B cell (primary cell): ENCODE measurements around the gene PEX6. TPM values are rescaled to one million over a fixed set of nuclear protein-coding genes. Genes with fewer than 3 reads are reported as not detected.

Source experiments
- ATAC-seq: fragments of 200-7000 bp; cut with Tn5 transposase; one replicate; pipeline ENCODE4 v1.10.0; 2021; ENCODE audit warnings: low read depth, mild to moderate bottlenecking, moderate number of reproducible peaks, moderate library complexity
- CTCF ChIA-PET: fragments of 350-600 bp; sonication (Branson Sonifier 250); formaldehyde crosslinking; loops from one replicate; lab custom pipeline; 2021; ENCODE audit warnings: antibody characterized with exemption, inconsistent platforms; lab: Charles Lee
- POLR2A ChIA-PET: fragments of 350-600 bp; sonication (Branson Sonifier 250); formaldehyde crosslinking; loops from one replicate; lab custom pipeline; 2021; ENCODE audit warnings: antibody characterized with exemption; lab: Charles Lee
- DNase-seq: peaks from one replicate; pipeline ENCODE4 v3.0.0; 2013
- H2AFZ ChIP-seq: 2 replicates; pipeline ENCODE4 v1.6.1; 2012; ENCODE audit warnings: mild to moderate bottlenecking, low read depth, low read length; ENCODE audit not compliant: insufficient read depth, poor library complexity, severe bottlenecking
- H3K27ac ChIP-seq, 2 donors: 1 replicate in 1 of 2; 2 replicates in 1 of 2; pipeline ENCODE4 v1.5.1; 2012 to 2013; ENCODE audit warnings: low read length in 2 of 2, mild to moderate bottlenecking in 2 of 2, moderate library complexity in 1 of 2
- H3K27me3 ChIP-seq, 4 experiments: fragments of 200-600 bp in 1 of 4; sonication (generic) in 1 of 4; replicated peaks in 1 of 4; 1 replicate in 2 of 4; 2 replicates in 2 of 4; pipeline versions ENCODE4 v1.6.1 to v1.7.0; 2013 to 2016; ENCODE audit warnings: low read length in 3 of 4, mild to moderate bottlenecking in 2 of 4, mixed read lengths in 1 of 4, moderate library complexity in 1 of 4; ENCODE audit not compliant: insufficient read depth in 4 of 4, control insufficient read depth in 3 of 4; ENCODE audit errors: control extremely low read depth in 1 of 4
- H3K36me3 ChIP-seq, 2 experiments: replicated peaks in 1 of 2; 1 replicate in 1 of 2; 2 replicates in 1 of 2; pipeline versions ENCODE4 v1.6.1 to v1.7.1; 2013; ENCODE audit warnings: low read length in 1 of 2; ENCODE audit not compliant: insufficient read depth in 2 of 2, control insufficient read depth in 1 of 2; ENCODE audit errors: control extremely low read depth in 1 of 2, extremely low read depth in 1 of 2
- H3K4me1 ChIP-seq, 2 donors: fragments of 200-600 bp in 1 of 2; sonication (generic) in 1 of 2; 1 replicate in 1 of 2; 2 replicates in 1 of 2; pipeline versions ENCODE4 v1.5.1 to v1.6.1; 2013 to 2017; ENCODE audit warnings: low read length in 2 of 2; ENCODE audit not compliant: control insufficient read depth in 2 of 2, insufficient read depth in 2 of 2
- H3K4me2 ChIP-seq: replicated peaks from 2 replicates; pipeline ENCODE3; 2012; ENCODE audit warnings: mild to moderate bottlenecking, low read depth, low read length; ENCODE audit not compliant: poor library complexity, severe bottlenecking
- H3K4me3 ChIP-seq, 5 experiments: fragments of 200-600 bp in 1 of 5; sonication (generic) in 1 of 5; 1 replicate in 3 of 5; 2 replicates in 2 of 5; pipeline versions ENCODE4 v1.5.1 to v1.7.0; 2011 to 2016; ENCODE audit warnings: low read length in 4 of 5, mild to moderate bottlenecking in 4 of 5, low read depth in 2 of 5, control low read depth in 1 of 5, moderate library complexity in 1 of 5; ENCODE audit not compliant: insufficient read depth in 1 of 5; ENCODE audit errors: control extremely low read depth in 1 of 5, extremely low read depth in 1 of 5
- H3K79me2 ChIP-seq: fragments of 200-600 bp; sonication (generic); one replicate; pipeline ENCODE4 v1.6.0; 2016; ENCODE audit warnings: low read length; ENCODE audit not compliant: control insufficient read depth, insufficient read depth
- H3K9ac ChIP-seq: fragments of 200-600 bp; sonication (generic); 2 replicates; pipeline ENCODE4 v1.6.1; 2017; ENCODE audit warnings: mild to moderate bottlenecking, low read length, moderate library complexity
- H3K9me3 ChIP-seq, 3 donors: one replicate each; pipeline versions ENCODE4 v1.6.1 to v1.7.1; 2013; ENCODE audit warnings: low read length in 2 of 3; ENCODE audit not compliant: control insufficient read depth in 2 of 3, insufficient read depth in 1 of 3; ENCODE audit errors: control extremely low read depth in 1 of 3
- H4K20me1 ChIP-seq: 2 replicates; pipeline ENCODE4 v1.6.0; 2012; ENCODE audit warnings: mild to moderate bottlenecking, low read length; ENCODE audit not compliant: insufficient read depth, control insufficient read depth, poor library complexity, severe bottlenecking
- H3K27ac Mint-ChIP-seq: one replicate; pipeline ENCODE4 v1.8.0; 2021; ENCODE audit warnings: mixed read lengths
- H3K27me3 Mint-ChIP-seq: one replicate; pipeline ENCODE4 v1.8.0; 2021; ENCODE audit warnings: mixed read lengths
- H3K4me1 Mint-ChIP-seq: one replicate; pipeline ENCODE4 v1.8.0; 2021; ENCODE audit warnings: mixed read lengths
- H3K4me3 Mint-ChIP-seq: one replicate; pipeline ENCODE4 v1.8.0; 2021; ENCODE audit warnings: mixed read lengths
- H3K9me3 Mint-ChIP-seq: one replicate; pipeline ENCODE4 v1.8.0; 2022; ENCODE audit warnings: mixed read lengths; ENCODE audit not compliant: insufficient read depth
- CTCF ChIP-seq: fragments of 200-600 bp; IDR thresholded peaks from one replicate; pipeline ENCODE4 v1.8.0; 2022; ENCODE audit warnings: antibody characterized with exemption, mild to moderate bottlenecking
- EZH2 ChIP-seq: IDR thresholded peaks from 2 replicates; pipeline ENCODE4 v1.6.1; 2012; ENCODE audit warnings: borderline replicate concordance, low read depth, mild to moderate bottlenecking, moderate library complexity, low read length; ENCODE audit not compliant: insufficient read depth, poor library complexity, severe bottlenecking
- WGBS: methylation state at CpG from one replicate; pipeline ENCODE4 v1.1.5; 2013; ENCODE audit warnings: missing lambda C conversion rate; ENCODE audit not compliant: insufficient coverage; 5-methylcytosine and 5-hydroxymethylcytosine counted together
- intact Hi-C: fragments of 100-400 bp; cut with micrococcal nuclease; formaldehyde crosslinking; loops from one replicate; pipeline ENCODE4 v1.10.0; 2022
- polyA plus RNA-seq: library from polyadenylated mRNA; depleted of rRNA; stranded (reverse); fragments of >200 nt; gene quantifications from 2 replicates; pipeline ENCODE4 v1.2.3, GENCODE V29; 2012
- total RNA-seq, 2 donors: library from RNA; stranded (reverse); fragments of 120-200 nt in 1 of 2; gene quantifications; 1 replicate in 1 of 2; 2 replicates in 1 of 2; pipeline versions ENCODE4 v1.2.3 to v1.2.4, GENCODE V29; 2013 to 2022

PEX6 gene
- total and polyA plus RNA-seq, 2 donors (not counting 1 experiment from before 2014, with no cell fraction given) = 16.0 to 16.6 TPM

GRCh38 chr6:43012364-43012763, 33.4 kb upstream of the PEX6 start:
- no peak for DNase-seq
- POLR2A ChIA-PET = interaction anchor here (1.1 to 2.5 kb wide), 2 partner anchors 28 to 83 kb away, joined by 9 to 14 read pairs; partner anchors contain the start of genes CNPY3 and PPP2R5D
- Histone ChIP-seq H3K9ac (peak overlapping the region; percentile 73), H3K9me3 (no peaks in the 10 kb centered on the region), H3K4me3 (no peak overlapping the region), H3K27ac (peak overlapping the region in 1 of 2 donors; percentile 1), H3K79me2 (peaks cover 62% of the 10 kb centered on the region), H2AFZ (no peak overlapping the region), H3K4me2 (peak overlapping the region; percentile 89), H3K27me3 (no peaks in the 10 kb centered on the region), H4K20me1 (peaks cover 29% of the 10 kb centered on the region), H3K4me1 (peaks cover 20 to 33% of the 10 kb centered on the region in 2 donors), H3K36me3 (peaks cover 1 to 44% of the 10 kb centered on the region in 2 experiments)
- no peak for TF ChIP-seq EZH2
- no peak for TF ChIP-seq CTCF
- intact Hi-C loops = loop anchor here (5.0 kb wide), 1 partner anchor 415 kb away; the partner anchor contains the start of gene ABCC10
- WGBS = 100% methylated on average over 6 of the region's 6 CpGs
- CTCF ChIA-PET = interaction anchor here (1.8 kb wide), 1 partner anchor 83 kb away, joined by 5 read pairs; the partner anchor contains the start of gene CNPY3
- Mint-ChIP-seq H3K27me3 (no peaks in the 10 kb centered on the region), H3K9me3 (no peaks in the 10 kb centered on the region), H3K4me3 (peak overlapping the region; percentile 91), H3K27ac (peak overlapping the region; percentile 32), H3K4me1 (peaks cover 54% of the 10 kb centered on the region)
- ATAC-seq = no peak

DNA sequence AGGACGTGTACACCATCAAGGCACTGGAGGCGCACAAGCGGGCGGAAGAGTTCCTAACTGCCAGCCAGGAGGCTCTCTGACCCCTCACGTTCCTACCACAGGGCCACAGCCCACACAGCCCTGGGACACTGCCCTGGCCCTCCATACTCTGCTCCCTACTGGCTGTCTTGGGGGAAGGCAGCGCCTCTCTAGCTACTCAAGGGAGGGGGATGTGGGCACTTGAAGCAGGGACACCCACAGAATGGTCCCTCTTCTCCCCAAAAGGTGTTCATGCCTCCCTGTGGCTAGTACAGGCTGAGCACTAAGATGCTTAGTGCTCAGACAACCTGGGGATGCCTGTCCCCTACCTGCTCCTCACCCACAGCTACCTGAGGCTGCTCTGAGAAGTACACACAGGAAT, 32.2 kb upstream of the PEX6 start:
- DNase-seq (no peak), ATAC-seq (no peak)
- no peak overlapping the region for H3K27ac Mint-ChIP-seq
- H3K27me3 Mint-ChIP-seq = no peaks in the 10 kb centered on the region
- Histone ChIP-seq H3K36me3 (peaks cover 1 to 52% of the 10 kb centered on the region in 2 experiments), H3K79me2 (peaks cover 61% of the 10 kb centered on the region), H2AFZ (no peak overlapping the region), H4K20me1 (peaks cover 18% of the 10 kb centered on the region), H3K4me2 (no peak overlapping the region), H3K27me3 (no peaks in the 10 kb centered on the region), H3K27ac (no peak overlapping the region), H3K4me3 (no peak overlapping the region), H3K4me1 (peaks cover 20 to 33% of the 10 kb centered on the region in 2 donors), H3K9me3 (no peaks in the 10 kb centered on the region), H3K9ac (no peak overlapping the region)
- intact Hi-C loops = loop anchor here (5.0 kb wide), 1 partner anchor 416 kb away; the partner anchor contains the start of gene ABCC10
- ChIA-PET CTCF (interaction anchor here (1.8 to 3.5 kb wide), 2 partner anchors 81 to 132 kb away, joined by 5 to 19 read pairs; partner anchors contain the start of gene CNPY3), POLR2A (no interaction called here)
- no peak for TF ChIP-seq EZH2
- TF ChIP-seq CTCF = no peak
- 94% methylated on average over 4 of the region's 6 CpGs for WGBS
- peaks cover 50% of the 10 kb centered on the region for H3K4me1 Mint-ChIP-seq
- H3K9me3 Mint-ChIP-seq = no peaks in the 10 kb centered on the region
- H3K4me3 Mint-ChIP-seq = peak overlapping the region; percentile 6
